ENCODE data around the gene MRPL37.

The MRPL37 gene

GRCh38 chr1:54266195-54266594, 66.2 kb downstream of the MRPL37 start:
- no peak for DNase-seq

- no peak for DNase-seq
Measured at GRCh38 chr1:54266908-54267307, 66.9 kb downstream of the MRPL37 start.
